ENCODE results near the gene RAD51B.

DNA sequence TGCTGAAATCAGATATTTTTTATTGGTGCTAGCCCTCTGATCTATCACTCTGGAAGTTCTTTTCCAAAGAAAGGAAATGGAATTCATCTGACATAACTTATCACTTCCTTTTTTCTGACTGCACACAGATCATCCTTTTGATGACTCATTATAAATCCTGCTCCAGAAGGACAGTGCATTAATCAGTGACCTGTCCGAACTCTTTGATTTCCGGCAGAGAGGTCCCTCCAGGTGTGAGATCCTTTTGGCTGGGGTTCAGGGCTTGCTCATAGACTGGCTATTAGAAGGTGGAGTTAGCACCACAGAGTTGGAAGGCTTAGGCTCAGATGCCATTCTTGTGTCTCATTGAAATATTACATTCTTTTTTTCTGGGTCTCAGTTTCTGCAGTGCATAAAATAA lies 645.1 kb downstream of the RAD51B start:
- TF ChIP-seq, protein P1, sequence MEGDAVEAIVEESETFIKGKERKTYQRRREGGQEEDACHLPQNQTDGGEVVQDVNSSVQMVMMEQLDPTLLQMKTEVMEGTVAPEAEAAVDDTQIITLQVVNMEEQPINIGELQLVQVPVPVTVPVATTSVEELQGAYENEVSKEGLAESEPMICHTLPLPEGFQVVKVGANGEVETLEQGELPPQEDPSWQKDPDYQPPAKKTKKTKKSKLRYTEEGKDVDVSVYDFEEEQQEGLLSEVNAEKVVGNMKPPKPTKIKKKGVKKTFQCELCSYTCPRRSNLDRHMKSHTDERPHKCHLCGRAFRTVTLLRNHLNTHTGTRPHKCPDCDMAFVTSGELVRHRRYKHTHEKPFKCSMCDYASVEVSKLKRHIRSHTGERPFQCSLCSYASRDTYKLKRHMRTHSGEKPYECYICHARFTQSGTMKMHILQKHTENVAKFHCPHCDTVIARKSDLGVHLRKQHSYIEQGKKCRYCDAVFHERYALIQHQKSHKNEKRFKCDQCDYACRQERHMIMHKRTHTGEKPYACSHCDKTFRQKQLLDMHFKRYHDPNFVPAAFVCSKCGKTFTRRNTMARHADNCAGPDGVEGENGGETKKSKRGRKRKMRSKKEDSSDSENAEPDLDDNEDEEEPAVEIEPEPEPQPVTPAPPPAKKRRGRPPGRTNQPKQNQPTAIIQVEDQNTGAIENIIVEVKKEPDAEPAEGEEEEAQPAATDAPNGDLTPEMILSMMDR (optimal IDR thresholded peaks at IDR 0.05 in 1 of 3, IDR thresholded peaks at IDR 0.05 in 1 of 3, conservative IDR thresholded peaks at IDR 0.05 in 1 of 3; ENCODE audit: extremely low read depth in 1 of 3, insufficient read depth in 2 of 3, low read length in 3 of 3), result no peak
- TF ChIP-seq EZH2 (IDR thresholded peaks at IDR 0.05; ENCODE audit: low read length), result no peak

Measured in keratinocyte (primary cell).